ENCODE data around the gene CCDC106. TPM values are rescaled to one million over a fixed set of nuclear protein-coding genes. Genes with fewer than 3 reads are reported as not detected.

The CCDC106 gene
- total RNA-seq, 1 experiment from 2014 or later = 19.9 TPM

- Mint-ChIP-seq H3K4me1 (peaks cover under 1 to 4% of the 10 kb centered on the region in 2 experiments; a peak in 1 of 4 replicates), H3K27me3 (ENCODE audit: low read depth) (no peaks in the 10 kb centered on the region), H3K4me3 (no peak overlapping the region), H3K9me3 (no peaks in the 10 kb centered on the region), H3K36me3 (ENCODE audit: insufficient read depth in 1 of 3, low read depth in 3 of 3) (peaks cover 14 to 40% (median 37%) of the 10 kb centered on the region in 3 experiments), H3K27ac (no peak overlapping the region)
- Histone ChIP-seq H3K23ac (ENCODE audit: insufficient read length, low read depth, low read length) (no peak overlapping the region), H3K79me1 (ENCODE audit: insufficient read depth, low read depth, low read length, poor library complexity, severe bottlenecking) (no peaks in the 10 kb centered on the region), H4K20me1 (ENCODE audit: control insufficient read depth, insufficient read depth, insufficient read length) (no peaks in the 10 kb centered on the region), H3K4me2 (ENCODE audit: insufficient read depth, insufficient read length, low read length) (no peak overlapping the region), H2BK12ac (ENCODE audit: insufficient read length, low read depth, low read length) (no peak overlapping the region), H3K79me2 (ENCODE audit: insufficient read depth, low read length) (0 out of 2 replicates have a peak, but pooled peaks cover 1% of the 10 kb centered on the region), H3K27ac (ENCODE audit: insufficient read length, low read depth, low read length) (no peak overlapping the region), H3K4ac (ENCODE audit: low read depth, low read length) (no peak overlapping the region), H3K56ac (ENCODE audit: insufficient read length, low read depth, low read length) (no peak overlapping the region), H2BK5ac (ENCODE audit: insufficient read length, low read length) (no peak overlapping the region), H2AFZ (ENCODE audit: low read length) (no peak overlapping the region), H3K14ac (ENCODE audit: insufficient read depth, low read length) (no peak overlapping the region), H3K18ac (ENCODE audit: insufficient read length, low read depth, low read length) (no peak overlapping the region), H4K91ac (ENCODE audit: insufficient read length, low read depth, low read length) (no peak overlapping the region), H2BK120ac (ENCODE audit: low read depth, low read length, poor library complexity, severe bottlenecking) (no peak overlapping the region), H3T11ph (ENCODE audit: low read length) (no peak overlapping the region), H3K9me3 (ENCODE audit: control insufficient read depth, low read depth, low read length) (no peaks in the 10 kb centered on the region), H3K23me2 (ENCODE audit: insufficient read length, low read depth, low read length, poor library complexity, severe bottlenecking) (no peaks in the 10 kb centered on the region), H2BK20ac (ENCODE audit: low read depth, low read length, poor library complexity, severe bottlenecking) (no peak overlapping the region), H3K9ac (ENCODE audit: extremely low read depth, insufficient read length, low read length) (no peak overlapping the region), H2AK5ac (ENCODE audit: insufficient read length, low read length) (no peak overlapping the region), H4K5ac (ENCODE audit: insufficient read length, low read depth, low read length) (no peak overlapping the region), H3K27me3 (ENCODE audit: insufficient read depth, low read length) (no peaks in the 10 kb centered on the region), H4K8ac (replicated peaks; ENCODE audit: insufficient read length, low read depth, low read length) (no peak overlapping the region), H3K4me1 (ENCODE audit: insufficient read depth, low read length) (no peaks in the 10 kb centered on the region), H2BK15ac (ENCODE audit: low read depth, low read length) (no peak overlapping the region)
- TF ChIP-seq CTCF (conservative IDR thresholded peaks at IDR 0.05) = no peak
- WGBS (ENCODE audit: extremely low coverage, insufficient read length, low lambda C conversion rate) = no CpG with 5 or more reads among the region's 3 CpGs
- DNase-seq = no peak
These were observed 35.9 kb upstream of the CCDC106 start for GRCh38 chr19:55611983-55612645.

Data from H9 (cell line).